Cerebellar nuclear complex (tissue), 1 donor: Measurements from ENCODE around the gene TECR.
"Not testable (repeated sequence)": the region's sequence is repeated elsewhere in the genome, so short reads cannot be mapped to it uniquely, and the experiment has no call there.

ENCODE experiments used
- DNase-seq, 2 experiments: peaks; one replicate each; lab custom pipeline; 2025; lab: John Stamatoyannopoulos, UW

TECR gene

GRCh38 chr19:14589433-14589832, 60.0 kb downstream of the TECR start:
- not testable (repeated sequence) for DNase-seq

DNA sequence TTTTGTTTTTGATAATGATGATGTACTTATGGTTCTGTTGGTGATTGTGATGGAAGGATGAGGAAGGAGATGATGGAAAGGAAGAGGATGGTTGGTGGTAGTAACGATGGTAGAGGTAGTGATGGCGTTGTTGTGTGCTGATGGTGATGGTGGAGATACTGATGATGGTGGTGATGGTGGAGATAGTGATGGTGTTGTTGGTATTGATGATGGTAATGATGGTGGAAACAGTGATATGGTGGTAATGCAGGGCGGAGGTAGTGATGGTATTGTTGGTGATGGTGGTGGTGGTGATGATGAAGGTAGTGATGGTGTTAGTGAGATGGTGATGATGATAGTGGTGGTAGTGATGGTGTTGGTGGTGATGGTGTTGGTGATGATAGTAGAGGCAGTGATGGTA, 66.2 kb downstream of the TECR start:
- DNase-seq: no peak

DNA sequence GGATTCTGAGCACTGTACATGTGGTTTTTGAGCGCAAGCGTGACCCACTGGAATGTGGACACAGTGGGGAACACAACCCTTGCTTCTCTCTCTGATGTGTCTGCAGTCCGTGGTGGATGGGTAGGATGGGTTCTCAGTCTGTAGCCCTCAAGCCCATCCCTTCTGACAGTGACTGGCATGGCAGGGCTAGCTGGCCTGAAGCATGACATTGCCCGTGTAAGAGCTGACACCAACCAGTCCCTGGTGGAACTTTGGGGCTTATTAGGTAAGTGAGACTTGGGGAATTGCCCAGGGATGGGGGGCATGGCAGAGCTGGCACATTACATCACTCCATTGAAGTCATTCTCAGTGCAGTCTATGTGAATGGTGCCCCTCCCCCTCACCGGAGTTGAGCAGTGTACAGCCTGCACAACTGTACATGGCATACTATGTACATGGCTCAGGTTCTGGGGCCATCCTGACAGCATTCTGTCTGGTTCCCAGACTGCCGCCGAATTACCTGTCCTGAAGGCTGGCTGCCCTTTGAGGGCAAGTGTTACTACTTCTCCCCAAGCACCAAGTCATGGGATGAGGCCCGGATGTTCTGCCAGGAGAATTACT, 70.3 kb downstream of the TECR start:
- DNase-seq: no peak

- no peak for DNase-seq
These were observed 74.6 kb downstream of the TECR start for GRCh38 chr19:14603990-14604387.

DNA sequence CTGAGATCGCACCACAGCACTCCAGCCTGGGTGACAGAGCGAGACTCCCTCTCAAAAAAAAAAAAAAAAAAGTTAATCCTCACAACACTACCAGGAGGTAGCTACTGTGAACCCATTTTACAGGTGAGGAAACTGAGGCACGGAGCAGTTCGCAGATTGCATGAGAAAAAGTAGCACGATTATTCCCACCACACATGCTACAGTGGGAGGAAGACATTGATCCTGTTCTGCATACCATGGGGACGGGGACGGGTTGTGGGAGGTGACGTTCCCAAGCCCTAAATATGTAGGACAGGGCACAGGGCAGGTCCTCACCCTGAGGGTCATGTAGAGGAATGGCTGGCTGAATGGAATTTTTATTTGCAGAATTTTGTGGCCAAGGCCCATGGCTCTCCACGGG, 77.2 kb downstream of the TECR start:
- DNase-seq: no peak

- no peak for DNase-seq
These were observed 81.7 kb downstream of the TECR start for GRCh38 chr19:14611051-14611450.

- DNase-seq: not testable (repeated sequence)
These were observed 82.8 kb downstream of the TECR start for GRCh38 chr19:14612242-14612641.

DNA sequence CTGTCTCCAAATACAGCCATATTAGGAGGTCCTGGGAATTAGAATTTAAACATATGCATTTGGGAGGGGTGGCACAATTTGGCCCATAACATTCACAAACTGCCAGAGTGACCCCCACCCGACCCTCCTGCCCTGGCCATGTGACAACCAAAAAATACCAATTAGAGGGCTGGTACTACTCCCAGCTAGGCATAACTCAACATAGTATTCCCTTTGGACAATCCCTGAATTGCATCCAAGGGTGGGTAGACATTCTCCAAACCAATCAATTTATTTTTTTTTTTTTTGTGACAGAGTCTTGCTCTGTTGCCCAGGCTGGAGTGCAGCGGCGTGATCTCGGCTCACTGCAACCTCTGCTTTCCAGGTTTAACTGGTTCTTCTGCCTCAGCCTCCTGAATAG, 83.3 kb downstream of the TECR start:
- DNase-seq: no peak

- not testable (repeated sequence) for DNase-seq
These were observed 84.2 kb downstream of the TECR start for GRCh38 chr19:14613399-14614098.

- no peak for DNase-seq
These were observed 84.7 kb downstream of the TECR start for GRCh38 chr19:14614099-14614412.
